HEK293T (cell line): ENCODE data around the gene NEDD4.

Source experiments
- CTCF ChIA-PET: fragments of 350-600 bp; formaldehyde crosslinking; extraction: SDS; loops from one replicate; lab custom pipeline; 2021; ENCODE audit warnings: antibody characterized with exemption, inconsistent platforms; lab: Yijun Ruan, JAX
- POLR2A ChIA-PET: fragments of 350-600 bp; formaldehyde crosslinking; extraction: SDS; loops from one replicate; lab custom pipeline; 2020; ENCODE audit warnings: antibody characterized with exemption, inconsistent platforms; lab: Yijun Ruan, JAX
- DNase-seq: peaks from one replicate; pipeline ENCODE4 v3.0.0; 2012; ENCODE audit warnings: mixed read lengths; ENCODE audit errors: extremely low spot score
- ARNT ChIP-seq: fragments of 450-650 bp; IDR thresholded peaks from 2 replicates; pipeline ENCODE4 v1.6.1; 2017; ENCODE audit warnings: mild to moderate bottlenecking
- BHLHE40 ChIP-seq: fragments of 450-650 bp; IDR thresholded peaks from 2 replicates; pipeline ENCODE4 v1.6.1; 2016; ENCODE audit warnings: mild to moderate bottlenecking, moderate library complexity, borderline replicate concordance
- CTBP1 ChIP-seq: fragments of 450-650 bp; IDR thresholded peaks from 2 replicates; pipeline ENCODE4 v1.6.1; 2016; ENCODE audit warnings: borderline replicate concordance
- ELF4 ChIP-seq: fragments of 450-650 bp; IDR thresholded peaks from 2 replicates; pipeline ENCODE4 v1.6.1; 2017; ENCODE audit warnings: antibody characterized with exemption
- FOXA1 ChIP-seq: fragments of 450-650 bp; IDR thresholded peaks from 2 replicates; pipeline ENCODE4 v1.6.1; 2016; ENCODE audit warnings: mild to moderate bottlenecking
- FOXK2 ChIP-seq: fragments of 450-650 bp; IDR thresholded peaks from 2 replicates; pipeline ENCODE4 v1.6.1; 2016; ENCODE audit warnings: mild to moderate bottlenecking
- FOXM1 ChIP-seq: fragments of 450-650 bp; IDR thresholded peaks from 2 replicates; pipeline ENCODE4 v1.6.1; 2017; ENCODE audit warnings: mild to moderate bottlenecking, borderline replicate concordance
- HDGF ChIP-seq: fragments of 450-650 bp; IDR thresholded peaks from 2 replicates; pipeline ENCODE4 v1.6.1; 2017; ENCODE audit warnings: antibody characterized with exemption, borderline replicate concordance
- L3MBTL2 ChIP-seq: fragments of 450-650 bp; conservative IDR thresholded peaks from 2 replicates; pipeline ENCODE4 v1.6.1; 2016; ENCODE audit warnings: mild to moderate bottlenecking
- LEF1 ChIP-seq: fragments of 450-650 bp; IDR thresholded peaks from 2 replicates; pipeline ENCODE4 v1.6.1; 2017; ENCODE audit warnings: mild to moderate bottlenecking, borderline replicate concordance
- NFRKB ChIP-seq: fragments of 450-650 bp; IDR thresholded peaks from 2 replicates; pipeline ENCODE4 v1.6.1; 2016; ENCODE audit warnings: mild to moderate bottlenecking, moderate library complexity
- PKNOX1 ChIP-seq: fragments of 450-650 bp; IDR thresholded peaks from 2 replicates; pipeline ENCODE4 v1.6.1; 2016
- SP1 ChIP-seq: fragments of 450-650 bp; IDR thresholded peaks from 2 replicates; pipeline ENCODE4 v1.6.1; 2017
- SUZ12 ChIP-seq: fragments of 450-650 bp; IDR thresholded peaks from 2 replicates; pipeline ENCODE4 v1.6.1; 2016; ENCODE audit warnings: mild to moderate bottlenecking
- TARDBP ChIP-seq: fragments of 450-650 bp; IDR thresholded peaks from 2 replicates; pipeline ENCODE4 v1.6.1; 2016
- ZNF384 ChIP-seq: fragments of 450-650 bp; IDR thresholded peaks from 2 replicates; pipeline ENCODE4 v1.6.1; 2016

NEDD4 gene

GRCh38 chr15:55834331-55834730, 159.1 kb downstream of the NEDD4 start:
- ChIA-PET POLR2A (no interaction called here), CTCF (no interaction called here)
- no peak for DNase-seq
- TF ChIP-seq CTBP1 = no peak
- TF ChIP-seq HDGF = no peak

DNA sequence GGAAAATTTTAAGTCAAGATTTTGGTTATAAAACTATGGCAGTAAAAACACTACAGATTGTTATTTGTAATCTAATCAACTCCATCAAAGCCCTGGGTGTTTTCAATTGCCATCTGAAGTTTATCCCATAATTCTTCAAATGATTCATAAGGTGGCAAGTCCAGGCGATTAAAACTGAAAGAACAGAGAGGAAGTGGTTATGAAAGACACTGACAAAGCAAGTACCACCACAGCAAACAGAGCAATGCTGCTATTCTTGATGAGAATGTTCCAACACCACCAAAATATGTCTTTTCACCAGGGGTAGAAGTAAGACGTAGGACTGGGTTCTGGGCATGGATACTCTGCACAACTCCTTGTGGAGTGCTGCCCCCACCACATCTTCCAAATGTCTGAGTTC, 163.6 kb downstream of the NEDD4 start:
- no peak for DNase-seq
- TF ChIP-seq ELF4 (no peak), SP1 (no peak), ZNF384 (no peak), HDGF (no peak), NFRKB (no peak), FOXM1 (no peak), PKNOX1 (no peak), SUZ12 (no peak), BHLHE40 (no peak), LEF1 (no peak), CTBP1 (no peak)
- POLR2A ChIA-PET = no interaction called here
- CTCF ChIA-PET = no interaction called here

GRCh38 chr15:55827955-55828354, 165.5 kb downstream of the NEDD4 start:
- POLR2A ChIA-PET = no interaction called here
- CTCF ChIA-PET = no interaction called here
- TF ChIP-seq SP1 = no peak
- TF ChIP-seq LEF1 = no peak
- no peak for TF ChIP-seq FOXM1
- no peak for TF ChIP-seq TARDBP
- no peak for TF ChIP-seq FOXA1
- TF ChIP-seq CTBP1 = no peak
- TF ChIP-seq ARNT = no peak
- TF ChIP-seq BHLHE40 = no peak
- no peak for TF ChIP-seq FOXK2
- TF ChIP-seq PKNOX1 = no peak
- no peak for TF ChIP-seq HDGF
- no peak for TF ChIP-seq L3MBTL2
- no peak for TF ChIP-seq ELF4
- no peak for TF ChIP-seq SUZ12
- no peak for TF ChIP-seq NFRKB
- no peak for TF ChIP-seq ZNF384
- no peak for DNase-seq

- DNase-seq = peak; percentile 12
- ChIA-PET POLR2A (no interaction called here), CTCF (no interaction called here)
- TF ChIP-seq BHLHE40 (no peak), LEF1 (no peak), CTBP1 (no peak), HDGF (no peak), TARDBP (no peak), FOXA1 (no peak), SP1 (no peak), FOXM1 (no peak), FOXK2 (no peak), SUZ12 (no peak)
Measured at GRCh38 chr15:55827204-55827603, 166.2 kb downstream of the NEDD4 start.

- DNase-seq = peak; percentile 21
- TF ChIP-seq CTBP1 (peak; percentile 95), SP1 (no peak), PKNOX1 (peak; percentile 94), FOXK2 (peak; percentile 92), ARNT (peak; percentile 77), LEF1 (peak; percentile 75; the same call in 1 of the 2 replicates)
- ChIA-PET CTCF (interaction anchor here (0.9 to 1.2 kb wide), 3 partner anchors 24 to 386 kb away, joined by 3 to 4 read pairs (median 4); no protein-coding TSS in a partner anchor), POLR2A (interaction anchor here (0.7 to 1.1 kb wide), 2 partner anchors 22 to 83 kb away, joined by 3 read pairs; no protein-coding TSS in a partner anchor)
Measured at GRCh38 chr15:55824857-55825613, 168.4 kb downstream of the NEDD4 start.

- CTCF ChIA-PET = interaction anchor here (1.2 kb wide), 1 partner anchor 22 kb away, joined by 3 read pairs; no protein-coding TSS in a partner anchor
- DNase-seq = no peak
- POLR2A ChIA-PET = no interaction called here
- TF ChIP-seq NFRKB = no peak
- TF ChIP-seq LEF1 = no peak
- TF ChIP-seq TARDBP = no peak
- TF ChIP-seq HDGF = no peak
- no peak for TF ChIP-seq ARNT
- no peak for TF ChIP-seq SP1
- no peak for TF ChIP-seq ELF4
- TF ChIP-seq FOXM1 = no peak
- no peak for TF ChIP-seq PKNOX1
- TF ChIP-seq FOXA1 = no peak
- no peak for TF ChIP-seq ZNF384
- TF ChIP-seq CTBP1 = no peak
- TF ChIP-seq SUZ12 = no peak
- no peak for TF ChIP-seq FOXK2
- TF ChIP-seq L3MBTL2 = no peak
- TF ChIP-seq BHLHE40 = no peak
Measured at GRCh38 chr15:55823699-55824340, 169.6 kb downstream of the NEDD4 start.
